ENCODE results near the gene ING5.

DNA sequence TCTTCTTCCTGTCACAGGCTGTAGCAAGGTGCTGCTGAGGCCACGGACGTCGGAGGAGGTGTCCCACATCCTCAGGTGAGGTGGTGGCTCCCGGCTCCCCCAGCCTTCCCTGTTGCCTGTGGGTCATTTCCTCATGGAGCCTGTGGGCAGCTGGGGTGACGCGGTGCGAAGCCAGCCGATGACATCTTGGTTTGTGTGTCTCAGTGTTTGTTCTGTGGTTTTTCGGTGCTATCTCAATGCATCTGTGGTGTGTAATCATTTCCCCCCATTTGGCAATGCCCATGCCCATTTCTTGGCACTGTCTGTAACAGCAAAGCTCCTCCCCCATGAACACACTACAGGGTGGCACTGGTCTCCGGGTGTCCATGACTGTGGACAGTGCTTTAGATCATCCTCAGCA is 39.2 kb downstream of the ING5 start:
- TF ChIP-seq, protein P1, sequence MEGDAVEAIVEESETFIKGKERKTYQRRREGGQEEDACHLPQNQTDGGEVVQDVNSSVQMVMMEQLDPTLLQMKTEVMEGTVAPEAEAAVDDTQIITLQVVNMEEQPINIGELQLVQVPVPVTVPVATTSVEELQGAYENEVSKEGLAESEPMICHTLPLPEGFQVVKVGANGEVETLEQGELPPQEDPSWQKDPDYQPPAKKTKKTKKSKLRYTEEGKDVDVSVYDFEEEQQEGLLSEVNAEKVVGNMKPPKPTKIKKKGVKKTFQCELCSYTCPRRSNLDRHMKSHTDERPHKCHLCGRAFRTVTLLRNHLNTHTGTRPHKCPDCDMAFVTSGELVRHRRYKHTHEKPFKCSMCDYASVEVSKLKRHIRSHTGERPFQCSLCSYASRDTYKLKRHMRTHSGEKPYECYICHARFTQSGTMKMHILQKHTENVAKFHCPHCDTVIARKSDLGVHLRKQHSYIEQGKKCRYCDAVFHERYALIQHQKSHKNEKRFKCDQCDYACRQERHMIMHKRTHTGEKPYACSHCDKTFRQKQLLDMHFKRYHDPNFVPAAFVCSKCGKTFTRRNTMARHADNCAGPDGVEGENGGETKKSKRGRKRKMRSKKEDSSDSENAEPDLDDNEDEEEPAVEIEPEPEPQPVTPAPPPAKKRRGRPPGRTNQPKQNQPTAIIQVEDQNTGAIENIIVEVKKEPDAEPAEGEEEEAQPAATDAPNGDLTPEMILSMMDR (IDR thresholded peaks at IDR 0.05), result no peak
- no peak for TF ChIP-seq POLR2A (IDR thresholded peaks at IDR 0.05)
